SU-DHL-6 (cell line): ENCODE data around the gene DIAPH2.

Experiments used
- H2AFZ ChIP-seq: fragments of 200-600 bp; sonication (generic); 2 replicates; pipeline ENCODE4 v1.6.1; 2014; ENCODE audit warnings: low read depth, mild to moderate bottlenecking, moderate library complexity, mixed read lengths, antibody characterized with exemption, low read length; ENCODE audit not compliant: severe bottlenecking
- H3F3A ChIP-seq: fragments of 200-600 bp; shearing (Covaris generic); 2 replicates; pipeline ENCODE4 v1.6.0; 2016; ENCODE audit warnings: antibody characterized with exemption, mild to moderate bottlenecking; ENCODE audit not compliant: insufficient read depth
- H3K27ac ChIP-seq: fragments of 200-600 bp; sonication (generic); 2 replicates; pipeline ENCODE4 v1.5.1; 2016; ENCODE audit warnings: low read depth, mild to moderate bottlenecking, low read length, moderate library complexity, mixed read lengths
- H3K27me3 ChIP-seq: fragments of 200-600 bp; sonication (generic), shearing (Covaris generic); 2 replicates; pipeline ENCODE4 v1.6.0; 2014; ENCODE audit warnings: mild to moderate bottlenecking, low read length
- H3K36me3 ChIP-seq: fragments of 200-600 bp; sonication (generic); 2 replicates; pipeline ENCODE4 v1.6.1; 2014; ENCODE audit warnings: mild to moderate bottlenecking, low read length, mixed read lengths
- H3K4me2 ChIP-seq: fragments of 300-600, 200-600 bp; shearing (Covaris generic), sonication (generic); 2 replicates; pipeline ENCODE4 v1.6.0; 2014; ENCODE audit warnings: low read length, low read depth, mild to moderate bottlenecking; ENCODE audit not compliant: poor library complexity, severe bottlenecking
- H3K4me3 ChIP-seq: fragments of 200-600 bp; sonication (generic); 2 replicates; pipeline ENCODE4 v1.5.1; 2014; ENCODE audit warnings: antibody characterized with exemption, low read length, mild to moderate bottlenecking, mixed read lengths; ENCODE audit not compliant: insufficient read depth, poor library complexity, severe bottlenecking
- H3K79me2 ChIP-seq: fragments of 200-600 bp; sonication (generic); 2 replicates; pipeline ENCODE4 v1.6.1; 2014; ENCODE audit warnings: mild to moderate bottlenecking, low read length, moderate library complexity; ENCODE audit not compliant: insufficient read depth
- H3K9ac ChIP-seq: fragments of 200-600 bp; sonication (generic); 2 replicates; pipeline ENCODE4 v1.7.0; 2014; ENCODE audit warnings: mild to moderate bottlenecking, low read length
- H3K9me2 ChIP-seq: fragments of 200-600 bp; sonication (generic); replicated peaks from 2 replicates; pipeline ENCODE4 v1.6.1; 2014; ENCODE audit warnings: low read length; ENCODE audit not compliant: insufficient read depth
- H3K9me3 ChIP-seq: fragments of 200-600 bp; sonication (generic); 2 replicates; pipeline ENCODE4 v1.6.1; 2014; ENCODE audit warnings: low read length, mixed read lengths; ENCODE audit not compliant: insufficient read depth
- H4K20me1 ChIP-seq: fragments of 200-600 bp; sonication (generic); 2 replicates; pipeline ENCODE4 v1.6.1; 2014; ENCODE audit warnings: low read depth, mild to moderate bottlenecking, antibody characterized with exemption, low read length, moderate library complexity, mixed read lengths
- CTCF ChIP-seq: fragments of 200-600 bp; sonication (generic); IDR thresholded peaks from one replicate; pipeline ENCODE4 v1.5.1; 2017; ENCODE audit warnings: antibody characterized with exemption, mild to moderate bottlenecking, low read length, moderate library complexity; ENCODE audit not compliant: insufficient read depth, poor library complexity, severe bottlenecking
- EZH2phosphoT487 ChIP-seq: fragments of 200-600 bp; sonication (generic), shearing (Covaris generic); conservative IDR thresholded peaks from 2 replicates; pipeline ENCODE4 v1.6.1; 2018; ENCODE audit warnings: mild to moderate bottlenecking, antibody characterized with exemption, low read length, moderate library complexity, mixed read lengths

Gene DIAPH2

GRCh38 chrX:97060020-97060419 is 375.4 kb downstream of the DIAPH2 start:
- TF ChIP-seq CTCF (no peak), EZH2phosphoT487 (no peak)
- Histone ChIP-seq H3K36me3 (no peaks in the 10 kb centered on the region), H3K9me3 (no peaks in the 10 kb centered on the region), H3K79me2 (no peaks in the 10 kb centered on the region), H2AFZ (no peak overlapping the region), H3K27ac (no peak overlapping the region), H4K20me1 (no peaks in the 10 kb centered on the region), H3F3A (no peaks in the 10 kb centered on the region), H3K4me2 (no peak overlapping the region), H3K4me3 (no peak overlapping the region), H3K9me2 (no peaks in the 10 kb centered on the region), H3K9ac (no peak overlapping the region), H3K27me3 (no peaks in the 10 kb centered on the region)

GRCh38 chrX:97065066-97065465 is 380.4 kb downstream of the DIAPH2 start:
- Histone ChIP-seq H3K79me2 (no peaks in the 10 kb centered on the region), H3K4me3 (no peak overlapping the region), H3K9ac (no peak overlapping the region), H3K4me2 (no peak overlapping the region), H3K9me3 (no peaks in the 10 kb centered on the region), H3K27me3 (no peaks in the 10 kb centered on the region), H2AFZ (no peak overlapping the region), H3K27ac (no peak overlapping the region), H3K9me2 (no peaks in the 10 kb centered on the region), H3F3A (no peaks in the 10 kb centered on the region), H3K36me3 (no peaks in the 10 kb centered on the region), H4K20me1 (no peaks in the 10 kb centered on the region)
- no peak for TF ChIP-seq EZH2phosphoT487
- TF ChIP-seq CTCF = no peak

GRCh38 chrX:97065973-97066372 is 381.3 kb downstream of the DIAPH2 start:
- Histone ChIP-seq H2AFZ (no peak overlapping the region), H3K27me3 (no peaks in the 10 kb centered on the region), H3K27ac (no peak overlapping the region), H3F3A (no peaks in the 10 kb centered on the region), H3K36me3 (no peaks in the 10 kb centered on the region), H3K4me2 (no peak overlapping the region), H3K9me3 (no peaks in the 10 kb centered on the region), H3K9me2 (no peaks in the 10 kb centered on the region), H3K79me2 (no peaks in the 10 kb centered on the region), H4K20me1 (no peaks in the 10 kb centered on the region), H3K9ac (no peak overlapping the region), H3K4me3 (no peak overlapping the region)
- TF ChIP-seq CTCF (no peak), EZH2phosphoT487 (no peak)
